ENCODE results near the gene POLD1.

The POLD1 gene

DNA sequence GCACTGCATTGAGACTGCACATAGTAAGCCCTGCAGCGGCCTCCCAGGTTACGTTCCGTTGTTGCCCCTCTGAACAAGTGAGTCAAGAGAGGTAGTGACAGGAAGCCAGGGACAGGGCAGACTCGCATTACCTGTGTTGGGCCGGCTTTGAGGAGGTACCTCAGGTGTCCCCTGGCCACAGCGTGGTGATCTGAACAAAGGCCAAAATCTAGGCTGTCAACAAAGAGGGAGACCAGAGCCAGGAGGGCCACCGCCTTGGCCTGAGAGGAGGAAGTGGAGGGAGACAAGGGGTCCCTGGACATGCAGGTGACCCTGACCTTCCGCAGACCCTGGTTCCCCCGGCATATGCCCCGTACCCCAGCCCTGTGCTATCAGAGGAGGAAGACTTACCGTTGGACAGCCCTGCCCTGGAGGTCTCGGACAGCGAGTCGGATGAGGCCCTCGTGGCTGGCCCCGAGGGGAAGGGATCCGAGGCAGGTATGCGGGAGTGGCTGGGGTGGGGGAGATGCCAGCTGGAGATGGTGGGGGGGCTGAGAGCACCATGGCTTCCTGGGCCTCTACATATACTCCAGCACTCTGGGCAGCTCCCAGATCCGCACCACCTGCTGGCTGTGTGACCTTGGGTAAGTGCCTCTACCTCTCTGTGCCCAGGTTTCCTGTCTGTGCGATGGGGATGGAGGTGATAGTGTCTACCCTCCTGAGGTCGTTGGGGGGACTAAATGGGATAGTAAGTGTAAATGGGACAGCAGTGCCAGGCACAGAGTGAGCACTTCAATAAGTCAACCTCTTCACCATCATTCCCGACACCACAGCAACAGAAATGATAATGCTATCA, 39.3 kb downstream of the POLD1 start:
- H3K27me3 ChIP-seq (ENCODE audit: insufficient read depth, low read length) = no peaks in the 10 kb centered on the region
- H3K4me2 ChIP-seq (ENCODE audit: low read length) = no peak overlapping the region
- peaks cover 72% of the 10 kb centered on the region for H3K36me3 ChIP-seq (ENCODE audit: insufficient read depth, low read length)
- no peaks in the 10 kb centered on the region for H3F3A ChIP-seq (ENCODE audit: insufficient read depth, low read length)
- no peak overlapping the region for H3K4me3 ChIP-seq (ENCODE audit: low read depth, low read length, poor library complexity, severe bottlenecking)
- TF ChIP-seq, protein P1, sequence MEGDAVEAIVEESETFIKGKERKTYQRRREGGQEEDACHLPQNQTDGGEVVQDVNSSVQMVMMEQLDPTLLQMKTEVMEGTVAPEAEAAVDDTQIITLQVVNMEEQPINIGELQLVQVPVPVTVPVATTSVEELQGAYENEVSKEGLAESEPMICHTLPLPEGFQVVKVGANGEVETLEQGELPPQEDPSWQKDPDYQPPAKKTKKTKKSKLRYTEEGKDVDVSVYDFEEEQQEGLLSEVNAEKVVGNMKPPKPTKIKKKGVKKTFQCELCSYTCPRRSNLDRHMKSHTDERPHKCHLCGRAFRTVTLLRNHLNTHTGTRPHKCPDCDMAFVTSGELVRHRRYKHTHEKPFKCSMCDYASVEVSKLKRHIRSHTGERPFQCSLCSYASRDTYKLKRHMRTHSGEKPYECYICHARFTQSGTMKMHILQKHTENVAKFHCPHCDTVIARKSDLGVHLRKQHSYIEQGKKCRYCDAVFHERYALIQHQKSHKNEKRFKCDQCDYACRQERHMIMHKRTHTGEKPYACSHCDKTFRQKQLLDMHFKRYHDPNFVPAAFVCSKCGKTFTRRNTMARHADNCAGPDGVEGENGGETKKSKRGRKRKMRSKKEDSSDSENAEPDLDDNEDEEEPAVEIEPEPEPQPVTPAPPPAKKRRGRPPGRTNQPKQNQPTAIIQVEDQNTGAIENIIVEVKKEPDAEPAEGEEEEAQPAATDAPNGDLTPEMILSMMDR (IDR thresholded peaks at IDR 0.05; ENCODE audit: low read length) = no peak
- TF ChIP-seq EZH2 (IDR thresholded peaks at IDR 0.05; ENCODE audit: borderline replicate concordance, low read length) = no peak
- no peaks in the 10 kb centered on the region for H4K20me1 ChIP-seq (ENCODE audit: insufficient read depth, low read length)
- no peak overlapping the region for H2AFZ ChIP-seq (ENCODE audit: low read length)
- H3K9ac ChIP-seq (ENCODE audit: low read length) = no peak overlapping the region
- H3K27ac ChIP-seq (ENCODE audit: low read depth, low read length, poor library complexity, severe bottlenecking) = peak overlapping the region; percentile 86
- H3K9me2 ChIP-seq (ENCODE audit: low read depth, low read length) = no peaks in the 10 kb centered on the region
- H3K9me3 ChIP-seq (ENCODE audit: low read length) = no peaks in the 10 kb centered on the region
- peaks cover 40% of the 10 kb centered on the region for H3K4me1 ChIP-seq (ENCODE audit: insufficient read depth, low read length, severe bottlenecking)
- peaks cover 10% of the 10 kb centered on the region for H3K79me2 ChIP-seq (ENCODE audit: insufficient read depth, low read length)

DNA sequence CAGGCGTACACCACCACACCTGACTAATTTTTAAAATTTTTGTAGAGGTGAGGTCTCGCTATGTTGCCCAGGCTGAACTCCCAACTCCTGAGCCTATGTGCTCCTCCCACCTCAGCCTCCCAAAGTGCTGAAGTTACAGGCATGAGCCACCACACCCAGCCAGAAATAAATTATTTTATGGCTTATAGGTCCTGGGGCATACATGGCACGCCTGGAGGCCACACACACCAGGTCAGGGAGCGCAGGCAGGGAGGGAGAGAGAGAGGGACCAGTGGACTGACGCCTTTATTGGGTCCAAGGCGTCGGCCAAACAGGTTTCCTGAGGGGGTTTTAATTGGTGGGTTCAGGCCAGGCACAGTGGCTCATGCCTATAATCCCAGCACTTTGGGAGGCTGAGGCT, 41.4 kb downstream of the POLD1 start:
- Histone ChIP-seq H3K27ac (ENCODE audit: low read depth, low read length, poor library complexity, severe bottlenecking) (no peak overlapping the region), H3K9ac (ENCODE audit: low read length) (no peak overlapping the region), H3K27me3 (ENCODE audit: insufficient read depth, low read length) (no peaks in the 10 kb centered on the region), H3K9me2 (ENCODE audit: low read depth, low read length) (no peaks in the 10 kb centered on the region), H3K4me1 (ENCODE audit: insufficient read depth, low read length, severe bottlenecking) (peaks cover 43% of the 10 kb centered on the region), H3K4me2 (ENCODE audit: low read length) (no peak overlapping the region), H3K36me3 (ENCODE audit: insufficient read depth, low read length) (peaks cover 67% of the 10 kb centered on the region), H2AFZ (ENCODE audit: low read length) (no peak overlapping the region), H3K79me2 (ENCODE audit: insufficient read depth, low read length) (0 out of 2 replicates have a peak, but pooled peaks cover 4% of the 10 kb centered on the region), H3K9me3 (ENCODE audit: low read length) (no peaks in the 10 kb centered on the region), H3K4me3 (ENCODE audit: low read depth, low read length, poor library complexity, severe bottlenecking) (no peak overlapping the region), H3F3A (ENCODE audit: insufficient read depth, low read length) (no peaks in the 10 kb centered on the region; the same call in 1 of the 2 replicates), H4K20me1 (ENCODE audit: insufficient read depth, low read length) (no peaks in the 10 kb centered on the region)
- TF ChIP-seq EZH2 (IDR thresholded peaks at IDR 0.05; ENCODE audit: borderline replicate concordance, low read length) = no peak
- TF ChIP-seq, protein P1 (IDR thresholded peaks at IDR 0.05; ENCODE audit: low read length) = no peak

DNA sequence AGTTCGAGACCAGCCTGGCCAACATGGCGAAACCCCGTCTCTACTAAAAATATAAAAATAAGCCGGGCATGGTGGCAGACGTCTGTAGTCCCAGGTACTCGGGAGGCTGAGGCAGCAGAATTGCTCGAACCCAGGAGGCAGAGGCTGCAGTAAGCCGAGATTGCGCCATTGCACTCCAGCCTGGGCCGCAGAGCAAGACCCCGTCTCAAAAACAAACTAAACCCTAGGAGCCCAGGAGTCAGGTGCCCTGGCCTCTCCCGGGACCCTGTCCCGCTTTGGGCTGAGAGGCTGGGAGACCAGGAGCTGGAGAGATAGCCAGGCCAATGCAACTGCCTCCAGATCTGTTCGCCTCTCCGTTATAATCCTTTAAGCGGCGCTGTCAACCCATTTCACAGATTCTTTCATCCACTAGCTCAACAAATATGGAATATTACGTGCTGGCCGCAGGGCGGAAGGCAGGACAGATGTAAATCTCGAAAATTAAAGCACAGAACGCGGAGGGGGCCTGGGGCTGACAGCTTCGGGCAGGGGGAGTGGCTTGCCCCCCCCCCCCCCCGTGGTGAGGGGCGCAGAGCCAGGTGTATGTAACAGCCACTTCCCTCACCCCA, 43.3 kb downstream of the POLD1 start:
- Histone ChIP-seq H4K20me1 (ENCODE audit: insufficient read depth, low read length) (no peaks in the 10 kb centered on the region), H3K27ac (ENCODE audit: low read depth, low read length, poor library complexity, severe bottlenecking) (peak overlapping the region; percentile 88), H3K9me2 (ENCODE audit: low read depth, low read length) (no peaks in the 10 kb centered on the region), H3K9ac (ENCODE audit: low read length) (no peak overlapping the region; the same call in 1 of the 2 replicates), H3K27me3 (ENCODE audit: insufficient read depth, low read length) (no peaks in the 10 kb centered on the region), H2AFZ (ENCODE audit: low read length) (no peak overlapping the region), H3K4me3 (ENCODE audit: low read depth, low read length, poor library complexity, severe bottlenecking) (peak overlapping the region; percentile 18), H3K4me2 (ENCODE audit: low read length) (peak overlapping the region; percentile 43; the same call in 1 of the 2 replicates), H3K9me3 (ENCODE audit: low read length) (no peaks in the 10 kb centered on the region), H3K79me2 (ENCODE audit: insufficient read depth, low read length) (no peaks in the 10 kb centered on the region), H3K4me1 (ENCODE audit: insufficient read depth, low read length, severe bottlenecking) (peaks cover 49% of the 10 kb centered on the region), H3K36me3 (ENCODE audit: insufficient read depth, low read length) (peaks cover 50% of the 10 kb centered on the region), H3F3A (ENCODE audit: insufficient read depth, low read length) (no peaks in the 10 kb centered on the region; the same call in 1 of the 2 replicates)
- TF ChIP-seq, protein P1 (IDR thresholded peaks at IDR 0.05; ENCODE audit: low read length) = no peak
- TF ChIP-seq EZH2 (IDR thresholded peaks at IDR 0.05; ENCODE audit: borderline replicate concordance, low read length) = no peak
